Activated naive CD4-positive, alpha-beta T cell treated with anti-CD3 and anti-CD28 coated beads for 36 hours (primary cell): ENCODE data around the gene DPP10. TPM values are rescaled to one million over a fixed set of nuclear protein-coding genes. Genes with fewer than 3 reads are reported as not detected.

Experiments used
- CTCF ChIA-PET: fragments of 350-600 bp; sonication (Branson Sonifier 250); formaldehyde crosslinking; loops from one replicate; lab custom pipeline; 2021; ENCODE audit warnings: antibody characterized with exemption; lab: Charles Lee
- DNase-seq: peaks from one replicate; pipeline ENCODE4 v3.0.0-alpha.2; 2020
- H3K27ac Mint-ChIP-seq: one replicate; pipeline ENCODE4 v1.8.0; 2021; ENCODE audit warnings: mild to moderate bottlenecking, mixed read lengths
- H3K27me3 Mint-ChIP-seq: one replicate; pipeline ENCODE4 v1.8.0; 2021; ENCODE audit warnings: low read depth, mixed read lengths
- H3K36me3 Mint-ChIP-seq: one replicate; pipeline ENCODE4 v1.8.0; 2021; ENCODE audit warnings: low read depth, mixed read lengths
- H3K4me1 Mint-ChIP-seq: one replicate; pipeline ENCODE4 v1.8.0; 2021; ENCODE audit warnings: low read depth, mixed read lengths
- H3K4me3 Mint-ChIP-seq: one replicate; pipeline ENCODE4 v1.8.0; 2021; ENCODE audit warnings: mild to moderate bottlenecking, moderate library complexity, mixed read lengths
- H3K9me3 Mint-ChIP-seq: one replicate; pipeline ENCODE4 v1.8.0; 2021; ENCODE audit warnings: mixed read lengths
- intact Hi-C: fragments of 100-400 bp; cut with micrococcal nuclease; formaldehyde crosslinking; loops from one replicate; pipeline ENCODE4 v1.15.1; 2023
- total RNA-seq, 2 experiments: library from RNA; stranded (reverse); gene quantifications; one replicate each; pipeline ENCODE4 v1.2.3, GENCODE V29; 2021

DPP10 gene
- total RNA-seq, 2 experiments from 2014 or later = not detected

GRCh38 chr2:114642166-114642770, 199.8 kb downstream of the DPP10 start:
- Mint-ChIP-seq H3K27ac (no peak overlapping the region), H3K9me3 (no peaks in the 10 kb centered on the region), H3K36me3 (no peaks in the 10 kb centered on the region), H3K4me3 (no peak overlapping the region), H3K27me3 (no peaks in the 10 kb centered on the region), H3K4me1 (no peaks in the 10 kb centered on the region)
- intact Hi-C loops = no loop called here
- CTCF ChIA-PET = no interaction called here
- DNase-seq = no peak

GRCh38 chr2:114642988-114643553, 200.6 kb downstream of the DPP10 start:
- intact Hi-C loops = no loop called here
- CTCF ChIA-PET = interaction anchor here (1.0 kb wide), 1 partner anchor 17 kb away, joined by 3 read pairs; no protein-coding TSS in a partner anchor
- H3K4me1 Mint-ChIP-seq = no peaks in the 10 kb centered on the region
- no peak for DNase-seq
- no peak overlapping the region for H3K27ac Mint-ChIP-seq
- no peaks in the 10 kb centered on the region for H3K36me3 Mint-ChIP-seq
- no peaks in the 10 kb centered on the region for H3K27me3 Mint-ChIP-seq
- no peaks in the 10 kb centered on the region for H3K9me3 Mint-ChIP-seq
- H3K4me3 Mint-ChIP-seq = no peak overlapping the region

GRCh38 chr2:114651933-114652332, 209.5 kb downstream of the DPP10 start:
- Mint-ChIP-seq H3K36me3 (no peaks in the 10 kb centered on the region), H3K27ac (no peak overlapping the region), H3K4me3 (no peak overlapping the region), H3K4me1 (no peaks in the 10 kb centered on the region), H3K9me3 (peaks cover 2% of the 10 kb centered on the region), H3K27me3 (no peaks in the 10 kb centered on the region)
- DNase-seq = no peak
- intact Hi-C loops = no loop called here
- CTCF ChIA-PET = interaction anchor here (0.5 kb wide), 1 partner anchor 773 kb away, joined by 5 read pairs; no protein-coding TSS in a partner anchor

GRCh38 chr2:114659880-114660279, 217.4 kb downstream of the DPP10 start:
- intact Hi-C loops = no loop called here
- Mint-ChIP-seq H3K4me1 (peaks cover 13% of the 10 kb centered on the region), H3K4me3 (no peak overlapping the region), H3K27ac (no peak overlapping the region), H3K36me3 (no peaks in the 10 kb centered on the region), H3K27me3 (peaks cover 19% of the 10 kb centered on the region), H3K9me3 (no peaks in the 10 kb centered on the region)
- CTCF ChIA-PET = interaction anchor here (0.5 to 0.9 kb wide), 2 partner anchors 17 to 866 kb away, joined by 3 read pairs; no protein-coding TSS in a partner anchor
- no peak for DNase-seq

- CTCF ChIA-PET = no interaction called here
- Mint-ChIP-seq H3K4me1 (peaks cover 13% of the 10 kb centered on the region), H3K9me3 (no peaks in the 10 kb centered on the region), H3K27ac (peak overlapping the region; percentile 69), H3K4me3 (peak overlapping the region; percentile 72), H3K36me3 (no peaks in the 10 kb centered on the region), H3K27me3 (peaks cover 19% of the 10 kb centered on the region)
- intact Hi-C loops = no loop called here
- no peak for DNase-seq
These were observed 219.8 kb downstream of the DPP10 start for GRCh38 chr2:114661971-114662939.

GRCh38 chr2:114668415-114668814, 226.0 kb downstream of the DPP10 start:
- H3K27ac Mint-ChIP-seq = no peak overlapping the region
- intact Hi-C loops = no loop called here
- no peaks in the 10 kb centered on the region for H3K36me3 Mint-ChIP-seq
- no peaks in the 10 kb centered on the region for H3K9me3 Mint-ChIP-seq
- no peak overlapping the region for H3K4me3 Mint-ChIP-seq
- no peaks in the 10 kb centered on the region for H3K4me1 Mint-ChIP-seq
- H3K27me3 Mint-ChIP-seq = no peaks in the 10 kb centered on the region
- CTCF ChIA-PET = no interaction called here
- DNase-seq = no peak

GRCh38 chr2:114683251-114683650, 240.8 kb downstream of the DPP10 start:
- Mint-ChIP-seq H3K36me3 (no peaks in the 10 kb centered on the region), H3K4me3 (no peak overlapping the region), H3K9me3 (no peaks in the 10 kb centered on the region), H3K4me1 (no peaks in the 10 kb centered on the region), H3K27ac (no peak overlapping the region), H3K27me3 (no peaks in the 10 kb centered on the region)
- DNase-seq = no peak
- intact Hi-C loops = no loop called here
- CTCF ChIA-PET = no interaction called here

GRCh38 chr2:114684403-114684802, 242.0 kb downstream of the DPP10 start:
- DNase-seq = peak; percentile 9
- Mint-ChIP-seq H3K4me3 (no peak overlapping the region), H3K36me3 (no peaks in the 10 kb centered on the region), H3K4me1 (peaks cover 4% of the 10 kb centered on the region), H3K27ac (no peak overlapping the region), H3K27me3 (no peaks in the 10 kb centered on the region), H3K9me3 (no peaks in the 10 kb centered on the region)
- intact Hi-C loops = no loop called here
- CTCF ChIA-PET = no interaction called here

GRCh38 chr2:114685102-114685501, 242.7 kb downstream of the DPP10 start:
- no peak overlapping the region for H3K4me3 Mint-ChIP-seq
- intact Hi-C loops = no loop called here
- no peaks in the 10 kb centered on the region for H3K36me3 Mint-ChIP-seq
- peaks cover 4% of the 10 kb centered on the region for H3K4me1 Mint-ChIP-seq
- no peaks in the 10 kb centered on the region for H3K27me3 Mint-ChIP-seq
- CTCF ChIA-PET = no interaction called here
- no peaks in the 10 kb centered on the region for H3K9me3 Mint-ChIP-seq
- no peak overlapping the region for H3K27ac Mint-ChIP-seq
- DNase-seq = no peak

- CTCF ChIA-PET = no interaction called here
- intact Hi-C loops = no loop called here
- Mint-ChIP-seq H3K4me1 (peaks cover 4% of the 10 kb centered on the region), H3K36me3 (no peaks in the 10 kb centered on the region), H3K27me3 (peaks cover 2% of the 10 kb centered on the region), H3K4me3 (no peak overlapping the region), H3K9me3 (peaks cover 3% of the 10 kb centered on the region), H3K27ac (no peak overlapping the region)
- DNase-seq = no peak
These were observed 245.8 kb downstream of the DPP10 start for GRCh38 chr2:114688241-114688640.

- Mint-ChIP-seq H3K9me3 (no peaks in the 10 kb centered on the region), H3K27me3 (peaks cover 4% of the 10 kb centered on the region), H3K27ac (no peak overlapping the region), H3K4me3 (no peak overlapping the region), H3K4me1 (no peaks in the 10 kb centered on the region), H3K36me3 (no peaks in the 10 kb centered on the region)
- intact Hi-C loops = no loop called here
- CTCF ChIA-PET = no interaction called here
- no peak for DNase-seq
These were observed 256.1 kb downstream of the DPP10 start for GRCh38 chr2:114698520-114698919.

- intact Hi-C loops = no loop called here
- no peak overlapping the region for H3K4me3 Mint-ChIP-seq
- H3K9me3 Mint-ChIP-seq = no peaks in the 10 kb centered on the region
- no peak overlapping the region for H3K27ac Mint-ChIP-seq
- H3K4me1 Mint-ChIP-seq = no peaks in the 10 kb centered on the region
- no peak for DNase-seq
- H3K36me3 Mint-ChIP-seq = no peaks in the 10 kb centered on the region
- peaks cover 2% of the 10 kb centered on the region for H3K27me3 Mint-ChIP-seq
- CTCF ChIA-PET = no interaction called here
These were observed 257.0 kb downstream of the DPP10 start for GRCh38 chr2:114699423-114699944.
